Smooth muscle cell (in vitro differentiated cells): Measurements from ENCODE around the gene MAST4. TPM values are rescaled to one million over a fixed set of nuclear protein-coding genes. Genes with fewer than 3 reads are reported as not detected.
A peak's percentile ranks its signal among the peaks of the same experiment; 100 is the strongest.

Experiments
- DNase-seq: peaks from one replicate; lab custom pipeline; 2025; ENCODE audit not compliant: unreplicated experiment; lab: John Stamatoyannopoulos, UW
- H2AFZ ChIP-seq: fragments of 200-600 bp; sonication (generic); 2 replicates; pipeline ENCODE4 v1.6.0; 2016; ENCODE audit warnings: antibody characterized with exemption, low read depth, mild to moderate bottlenecking
- H3F3A ChIP-seq: fragments of 200-600 bp; sonication (generic); 2 replicates; pipeline ENCODE4 v1.6.0; 2017; ENCODE audit warnings: antibody characterized with exemption, low read depth
- H3K27ac ChIP-seq: fragments of 200-600 bp; sonication (generic); 2 replicates; pipeline ENCODE4 v1.5.1; 2016; ENCODE audit warnings: low read depth, mild to moderate bottlenecking
- H3K27me3 ChIP-seq: fragments of 200-600 bp; sonication (generic); 2 replicates; pipeline ENCODE4 v1.6.1; 2016; ENCODE audit warnings: low read depth, mild to moderate bottlenecking
- H3K36me3 ChIP-seq: fragments of 200-600 bp; sonication (generic); 2 replicates; pipeline ENCODE4 v1.5.1; 2016; ENCODE audit warnings: low read depth
- H3K4me1 ChIP-seq: fragments of 200-600 bp; sonication (generic); 2 replicates; pipeline ENCODE4 v1.5.1; 2016; ENCODE audit warnings: low read depth
- H3K4me2 ChIP-seq: fragments of 200-600 bp; sonication (generic); 2 replicates; pipeline ENCODE4 v1.6.0; 2016; ENCODE audit warnings: mild to moderate bottlenecking
- H3K4me3 ChIP-seq: fragments of 200-600 bp; sonication (generic); 2 replicates; pipeline ENCODE4 v1.5.1; 2016; ENCODE audit warnings: mild to moderate bottlenecking
- H3K79me2 ChIP-seq: fragments of 200-600 bp; sonication (generic); 2 replicates; pipeline ENCODE4 v1.6.0; 2016; ENCODE audit warnings: low read depth, mild to moderate bottlenecking
- H3K9ac ChIP-seq: fragments of 200-600 bp; sonication (generic); 2 replicates; pipeline ENCODE4 v1.6.0; 2016; ENCODE audit warnings: low read depth
- H3K9me3 ChIP-seq: fragments of 200-600 bp; sonication (generic); replicated peaks from 2 replicates; pipeline ENCODE4 v1.5.1; 2016; ENCODE audit warnings: low read depth
- H4K20me1 ChIP-seq: fragments of 200-600 bp; sonication (generic); 2 replicates; pipeline ENCODE4 v1.6.0; 2016; ENCODE audit warnings: low read depth
- WGBS: methylation state at CpG from one replicate; pipeline ENCODE4 v1.1.7; 2016; ENCODE audit warnings: low lambda C conversion rate; 5-methylcytosine and 5-hydroxymethylcytosine counted together
- polyA plus RNA-seq: library from polyadenylated mRNA; unstranded; fragments of >200 nt; fragmentation: Nextera tagmentation; extraction: Ambion mirVana; gene quantifications from 2 replicates; pipeline ENCODE4 v1.2.1, GENCODE V29; 2016
- total RNA-seq: library from RNA; depleted of rRNA; stranded (reverse); fragments of >200 nt; gene quantifications from 2 replicates; pipeline ENCODE4 v1.2.3, GENCODE V29; 2014
- TF ChIP-seq, protein P1 (sequence below): fragments of 200-600 bp; sonication (generic); IDR thresholded peaks from 2 replicates; pipeline ENCODE4 v1.5.1; 2017; ENCODE audit warnings: borderline replicate concordance, mild to moderate bottlenecking, antibody characterized with exemption; ENCODE audit not compliant: insufficient read depth, poor library complexity, severe bottlenecking

The MAST4 gene
- total and polyA plus RNA-seq, 2 experiments from 2014 or later, result 6.3 to 24.0 TPM

DNA sequence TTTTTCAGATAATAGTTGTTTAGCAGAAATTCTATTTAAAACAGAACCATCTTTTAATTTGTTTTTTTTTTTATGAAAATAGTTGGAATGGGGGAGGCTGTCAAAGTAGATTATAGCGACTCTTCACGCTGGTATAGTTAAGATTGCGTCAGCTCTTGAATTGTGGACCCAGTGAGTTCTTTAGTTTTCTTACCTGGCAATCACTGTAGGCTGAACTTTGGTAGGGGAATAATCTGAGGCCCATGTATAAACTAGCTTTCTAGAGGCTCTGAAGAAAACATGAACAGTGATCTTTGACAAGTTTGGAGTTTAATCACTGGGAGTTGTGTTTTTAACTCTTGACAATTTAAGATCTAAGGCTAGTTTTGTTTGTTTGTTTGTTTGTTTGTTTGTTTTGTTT, 519.6 kb downstream of the MAST4 start:
- Histone ChIP-seq H3K79me2 (no peaks in the 10 kb centered on the region), H3K27me3 (no peaks in the 10 kb centered on the region), H3F3A (peaks cover 3% of the 10 kb centered on the region), H4K20me1 (no peaks in the 10 kb centered on the region), H3K27ac (no peak overlapping the region), H3K36me3 (no peaks in the 10 kb centered on the region), H3K4me3 (no peak overlapping the region), H2AFZ (no peak overlapping the region), H3K4me2 (no peak overlapping the region), H3K4me1 (no peaks in the 10 kb centered on the region), H3K9me3 (no peaks in the 10 kb centered on the region), H3K9ac (no peak overlapping the region)
- 96% methylated on average over 3 of the region's 3 CpGs for WGBS
- TF ChIP-seq, protein P1, sequence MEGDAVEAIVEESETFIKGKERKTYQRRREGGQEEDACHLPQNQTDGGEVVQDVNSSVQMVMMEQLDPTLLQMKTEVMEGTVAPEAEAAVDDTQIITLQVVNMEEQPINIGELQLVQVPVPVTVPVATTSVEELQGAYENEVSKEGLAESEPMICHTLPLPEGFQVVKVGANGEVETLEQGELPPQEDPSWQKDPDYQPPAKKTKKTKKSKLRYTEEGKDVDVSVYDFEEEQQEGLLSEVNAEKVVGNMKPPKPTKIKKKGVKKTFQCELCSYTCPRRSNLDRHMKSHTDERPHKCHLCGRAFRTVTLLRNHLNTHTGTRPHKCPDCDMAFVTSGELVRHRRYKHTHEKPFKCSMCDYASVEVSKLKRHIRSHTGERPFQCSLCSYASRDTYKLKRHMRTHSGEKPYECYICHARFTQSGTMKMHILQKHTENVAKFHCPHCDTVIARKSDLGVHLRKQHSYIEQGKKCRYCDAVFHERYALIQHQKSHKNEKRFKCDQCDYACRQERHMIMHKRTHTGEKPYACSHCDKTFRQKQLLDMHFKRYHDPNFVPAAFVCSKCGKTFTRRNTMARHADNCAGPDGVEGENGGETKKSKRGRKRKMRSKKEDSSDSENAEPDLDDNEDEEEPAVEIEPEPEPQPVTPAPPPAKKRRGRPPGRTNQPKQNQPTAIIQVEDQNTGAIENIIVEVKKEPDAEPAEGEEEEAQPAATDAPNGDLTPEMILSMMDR, result no peak
- no peak for DNase-seq

DNA sequence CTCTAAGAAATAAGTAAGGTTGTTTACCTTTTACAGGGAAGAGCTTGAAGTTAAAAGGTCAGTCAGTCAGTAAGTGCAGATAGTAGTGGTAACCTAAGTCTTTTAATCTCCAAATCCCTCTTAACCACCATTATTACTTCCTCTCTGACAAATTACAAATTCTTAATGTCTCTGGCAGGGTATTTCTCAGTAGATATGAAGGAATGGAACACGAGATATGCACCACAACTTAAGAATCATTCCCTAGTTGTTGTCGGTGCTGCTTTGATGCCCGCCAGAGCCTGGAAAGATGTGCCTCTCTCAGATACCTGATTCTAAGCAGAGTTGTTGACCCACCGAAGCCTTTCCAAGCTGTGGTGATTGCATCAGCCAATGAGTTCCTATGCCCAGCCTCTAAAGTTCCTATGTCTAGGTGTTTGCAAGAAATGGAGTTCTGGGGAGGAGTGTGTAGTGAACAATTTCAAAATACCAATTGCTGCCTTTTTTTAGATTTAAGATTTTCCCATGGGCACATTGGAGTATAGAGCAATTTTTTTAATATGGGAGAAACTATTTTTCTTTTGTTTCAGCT, 521.9 kb downstream of the MAST4 start:
- Histone ChIP-seq H4K20me1 (no peaks in the 10 kb centered on the region), H3F3A (peaks cover 3% of the 10 kb centered on the region), H2AFZ (no peak overlapping the region), H3K4me2 (peak overlapping the region; percentile 8), H3K9me3 (no peaks in the 10 kb centered on the region), H3K4me1 (no peaks in the 10 kb centered on the region), H3K36me3 (no peaks in the 10 kb centered on the region), H3K4me3 (no peak overlapping the region), H3K27me3 (no peaks in the 10 kb centered on the region), H3K27ac (no peak overlapping the region), H3K79me2 (no peaks in the 10 kb centered on the region), H3K9ac (no peak overlapping the region)
- WGBS, result 43% methylated on average over 4 of the region's 4 CpGs
- TF ChIP-seq, protein P1, result no peak
- no peak for DNase-seq

DNA sequence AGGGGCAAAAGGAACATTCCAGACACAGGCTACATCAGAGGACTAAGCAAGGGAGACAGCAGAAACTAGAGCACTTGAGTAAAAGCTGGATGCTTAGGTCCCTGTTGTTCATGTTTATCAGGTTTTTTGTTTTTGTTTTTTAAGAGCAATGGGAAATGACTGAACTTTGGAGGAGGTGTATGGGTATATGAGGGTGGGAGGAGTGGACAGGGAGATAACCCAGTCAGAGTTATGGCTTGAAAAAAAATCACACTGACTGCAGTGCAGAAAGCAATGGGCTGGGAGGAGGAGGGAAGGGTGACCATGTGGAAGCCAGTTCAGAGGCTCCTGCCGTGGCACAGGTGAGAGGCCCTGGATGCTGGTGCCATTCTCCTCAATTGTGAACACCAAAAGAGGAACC, 522.8 kb downstream of the MAST4 start:
- H3K9me3 ChIP-seq, result no peaks in the 10 kb centered on the region
- H4K20me1 ChIP-seq, result no peaks in the 10 kb centered on the region
- no peak overlapping the region for H3K4me3 ChIP-seq
- DNase-seq, result no peak
- no peaks in the 10 kb centered on the region for H3K4me1 ChIP-seq
- H3K4me2 ChIP-seq, result no peak overlapping the region
- peaks cover 3% of the 10 kb centered on the region for H3F3A ChIP-seq
- no peaks in the 10 kb centered on the region for H3K27me3 ChIP-seq
- no peak overlapping the region for H3K9ac ChIP-seq
- no peak overlapping the region for H3K27ac ChIP-seq
- TF ChIP-seq, protein P1, result no peak
- no peaks in the 10 kb centered on the region for H3K79me2 ChIP-seq
- H2AFZ ChIP-seq, result no peak overlapping the region
- WGBS, result 89% methylated on average over 1 of the region's 1 CpG
- no peaks in the 10 kb centered on the region for H3K36me3 ChIP-seq

DNA sequence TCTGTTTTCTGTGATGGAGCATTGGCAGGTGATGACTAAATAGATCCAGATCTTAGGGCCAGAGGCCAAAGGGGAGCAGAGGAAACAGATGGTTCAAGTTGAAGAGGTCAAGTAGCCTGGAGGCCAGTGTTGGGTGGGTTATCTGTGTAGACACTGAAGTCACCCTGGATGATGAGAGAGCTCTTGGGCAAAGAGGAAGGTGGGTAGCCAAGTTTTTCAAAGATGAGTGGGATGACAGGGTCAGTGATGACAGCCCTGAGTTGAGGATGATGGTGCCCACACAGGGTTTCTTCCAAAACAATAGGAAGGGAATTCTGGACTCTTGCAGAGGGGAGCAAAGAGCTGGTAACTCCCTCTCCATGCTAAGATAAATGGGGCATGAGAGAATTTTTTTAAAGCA, 523.8 kb downstream of the MAST4 start:
- H2AFZ ChIP-seq, result no peak overlapping the region
- no peak overlapping the region for H3K4me2 ChIP-seq
- H3K27me3 ChIP-seq, result no peaks in the 10 kb centered on the region
- no peaks in the 10 kb centered on the region for H3K9me3 ChIP-seq
- H3K27ac ChIP-seq, result no peak overlapping the region
- no peak overlapping the region for H3K4me3 ChIP-seq
- no peaks in the 10 kb centered on the region for H3K4me1 ChIP-seq
- TF ChIP-seq, protein P1, result no peak
- H3K9ac ChIP-seq, result no peak overlapping the region
- H4K20me1 ChIP-seq, result no peaks in the 10 kb centered on the region
- no peaks in the 10 kb centered on the region for H3K36me3 ChIP-seq
- DNase-seq, result no peak
- no peaks in the 10 kb centered on the region for H3K79me2 ChIP-seq
- peaks cover 3% of the 10 kb centered on the region for H3F3A ChIP-seq
